H9 (cell line): Measurements from ENCODE around the gene RAD23B. TPM values are rescaled to one million over a fixed set of nuclear protein-coding genes. Genes with fewer than 3 reads are reported as not detected.

Source experiments
- DNase-seq: peaks from one replicate; pipeline ENCODE4 v3.0.0-alpha.2; 2017
- H2AFZ ChIP-seq: one replicate; pipeline ENCODE4 v1.6.1; 2013; ENCODE audit warnings: mild to moderate bottlenecking, low read length, control low read depth, moderate library complexity
- H2AK5ac ChIP-seq: 2 replicates; pipeline ENCODE4 v1.6.1; 2013; ENCODE audit warnings: low read length, control low read depth, mixed read lengths; ENCODE audit not compliant: insufficient read length
- H2BK120ac ChIP-seq: one replicate; pipeline ENCODE4 v1.6.1; 2013; ENCODE audit warnings: low read depth, mild to moderate bottlenecking, low read length, control low read depth, inconsistent platforms; ENCODE audit not compliant: poor library complexity, severe bottlenecking
- H2BK12ac ChIP-seq: 2 replicates; pipeline ENCODE4 v1.6.1; 2013; ENCODE audit warnings: low read length, control low read depth, mixed read lengths, low read depth; ENCODE audit not compliant: insufficient read length
- H2BK15ac ChIP-seq: 2 replicates; pipeline ENCODE4 v1.6.1; 2013; ENCODE audit warnings: low read depth, low read length, control low read depth
- H2BK20ac ChIP-seq: one replicate; pipeline ENCODE4 v1.6.1; 2013; ENCODE audit warnings: low read depth, mild to moderate bottlenecking, low read length, control low read depth, inconsistent platforms; ENCODE audit not compliant: poor library complexity, severe bottlenecking
- H2BK5ac ChIP-seq: 2 replicates; pipeline ENCODE4 v1.6.1; 2013; ENCODE audit warnings: low read length, control low read depth, mixed read lengths; ENCODE audit not compliant: insufficient read length
- H3K14ac ChIP-seq: 2 replicates; pipeline ENCODE4 v1.6.1; 2013; ENCODE audit warnings: low read length, control low read depth; ENCODE audit not compliant: insufficient read depth
- H3K18ac ChIP-seq: 2 replicates; pipeline ENCODE4 v1.6.1; 2013; ENCODE audit warnings: low read depth, mild to moderate bottlenecking, mixed read lengths, low read length, control low read depth; ENCODE audit not compliant: insufficient read length
- H3K23ac ChIP-seq: 2 replicates; pipeline ENCODE4 v1.6.1; 2013; ENCODE audit warnings: low read length, control low read depth, mixed read lengths, low read depth; ENCODE audit not compliant: insufficient read length
- H3K23me2 ChIP-seq: 2 replicates; pipeline ENCODE4 v1.6.1; 2013; ENCODE audit warnings: low read depth, mild to moderate bottlenecking, mixed read lengths, low read length, control low read depth; ENCODE audit not compliant: insufficient read length, poor library complexity, severe bottlenecking
- H3K27ac ChIP-seq: 2 replicates; pipeline ENCODE4 v1.5.1; 2013; ENCODE audit warnings: low read length, control low read depth, mixed read lengths, low read depth; ENCODE audit not compliant: insufficient read length
- H3K27me3 ChIP-seq: 2 replicates; pipeline ENCODE4 v1.6.1; 2013; ENCODE audit warnings: low read length, control low read depth, inconsistent platforms; ENCODE audit not compliant: insufficient read depth
- H3K4ac ChIP-seq: 2 replicates; pipeline ENCODE4 v1.6.1; 2013; ENCODE audit warnings: low read depth, mild to moderate bottlenecking, control low read depth, inconsistent platforms, low read length, moderate library complexity
- H3K4me1 ChIP-seq: 2 replicates; pipeline ENCODE4 v1.6.1; 2013; ENCODE audit warnings: low read length, control low read depth, inconsistent platforms; ENCODE audit not compliant: insufficient read depth
- H3K4me2 ChIP-seq: 2 replicates; pipeline ENCODE4 v1.6.1; 2013; ENCODE audit warnings: low read length, control low read depth, mixed read lengths; ENCODE audit not compliant: insufficient read length, insufficient read depth
- H3K56ac ChIP-seq: 2 replicates; pipeline ENCODE4 v1.6.1; 2013; ENCODE audit warnings: low read depth, mild to moderate bottlenecking, mixed read lengths, low read length, control low read depth; ENCODE audit not compliant: insufficient read length
- H3K79me1 ChIP-seq: 2 replicates; pipeline ENCODE4 v1.6.1; 2013; ENCODE audit warnings: low read depth, mild to moderate bottlenecking, moderate library complexity, low read length, control low read depth, inconsistent platforms; ENCODE audit not compliant: insufficient read depth, poor library complexity, severe bottlenecking
- H3K79me2 ChIP-seq: 2 replicates; pipeline ENCODE4 v1.6.1; 2013; ENCODE audit warnings: low read length, control low read depth, inconsistent platforms; ENCODE audit not compliant: insufficient read depth
- H3K9ac ChIP-seq: 2 replicates; pipeline ENCODE4 v1.6.1; 2013; ENCODE audit warnings: low read length, control low read depth, mixed read lengths; ENCODE audit not compliant: insufficient read length; ENCODE audit errors: extremely low read depth
- H3K9me3 ChIP-seq: one replicate; pipeline ENCODE4 v1.6.1; 2013; ENCODE audit warnings: low read depth, low read length, inconsistent platforms; ENCODE audit not compliant: control insufficient read depth
- H3T11ph ChIP-seq: one replicate; pipeline ENCODE4 v1.6.1; 2013; ENCODE audit warnings: mild to moderate bottlenecking, low read length, control low read depth, inconsistent platforms
- H4K20me1 ChIP-seq: one replicate; pipeline ENCODE4 v1.6.1; 2013; ENCODE audit not compliant: control insufficient read depth, insufficient read length, insufficient read depth
- H4K5ac ChIP-seq: 2 replicates; pipeline ENCODE4 v1.6.1; 2013; ENCODE audit warnings: low read depth, mild to moderate bottlenecking, mixed read lengths, low read length, control low read depth; ENCODE audit not compliant: insufficient read length
- H4K8ac ChIP-seq: replicated peaks from 2 replicates; pipeline ENCODE4 v1.6.1; 2013; ENCODE audit warnings: low read length, control low read depth, mixed read lengths, low read depth; ENCODE audit not compliant: insufficient read length
- H4K91ac ChIP-seq: 2 replicates; pipeline ENCODE4 v1.6.1; 2013; ENCODE audit warnings: low read depth, mild to moderate bottlenecking, moderate library complexity, mixed read lengths, low read length, control low read depth; ENCODE audit not compliant: insufficient read length
- H3K27ac Mint-ChIP-seq, 3 experiments: 2 replicates in 2 of 3; 3 replicates in 1 of 3; pipeline ENCODE4 v1.8.0; 2020 to 2021; ENCODE audit warnings: mixed read lengths in 3 of 3, mild to moderate bottlenecking in 1 of 3, moderate library complexity in 1 of 3
- H3K27me3 Mint-ChIP-seq: 2 replicates; pipeline ENCODE4 v1.8.0; 2021; ENCODE audit warnings: low read depth, mild to moderate bottlenecking, moderate library complexity, mixed read lengths
- H3K36me3 Mint-ChIP-seq, 3 experiments: 2 replicates in 2 of 3; 3 replicates in 1 of 3; pipeline ENCODE4 v1.8.0; 2020 to 2021; ENCODE audit warnings: low read depth in 3 of 3, mixed read lengths in 3 of 3; ENCODE audit not compliant: insufficient read depth in 1 of 3
- H3K4me1 Mint-ChIP-seq, 2 experiments: 2 replicates each; pipeline ENCODE4 v1.8.0; 2020; ENCODE audit warnings: mixed read lengths in 2 of 2
- H3K4me3 Mint-ChIP-seq, 2 experiments: 2 replicates in 1 of 2; 3 replicates in 1 of 2; pipeline ENCODE4 v1.8.0; 2020 to 2021; ENCODE audit warnings: mild to moderate bottlenecking in 2 of 2, mixed read lengths in 2 of 2, moderate library complexity in 1 of 2
- H3K9me3 Mint-ChIP-seq, 2 experiments: 2 replicates in 1 of 2; 3 replicates in 1 of 2; pipeline ENCODE4 v1.8.0; 2020; ENCODE audit warnings: mild to moderate bottlenecking in 2 of 2, mixed read lengths in 2 of 2, moderate library complexity in 1 of 2
- CTCF ChIP-seq: fragments of 200-600 bp; sonication (generic); conservative IDR thresholded peaks from 3 replicates; pipeline ENCODE4 v1.8.0; 2021; ENCODE audit warnings: antibody characterized with exemption, mild to moderate bottlenecking
- WGBS: extraction: QIAGEN DNeasy Blood & Tissue Kit; methylation state at CpG from one replicate; pipeline ENCODE4 v1.1.7; 2013; ENCODE audit warnings: missing lambda C conversion rate, low lambda C conversion rate, mixed read lengths; ENCODE audit not compliant: insufficient read length; ENCODE audit errors: extremely low coverage; 5-methylcytosine and 5-hydroxymethylcytosine counted together
- total RNA-seq: library from RNA; stranded (reverse); gene quantifications from 2 replicates; pipeline ENCODE4 v1.2.1, GENCODE V29; 2021

Gene RAD23B
- total RNA-seq, 1 experiment from 2014 or later, result 154 TPM

DNA sequence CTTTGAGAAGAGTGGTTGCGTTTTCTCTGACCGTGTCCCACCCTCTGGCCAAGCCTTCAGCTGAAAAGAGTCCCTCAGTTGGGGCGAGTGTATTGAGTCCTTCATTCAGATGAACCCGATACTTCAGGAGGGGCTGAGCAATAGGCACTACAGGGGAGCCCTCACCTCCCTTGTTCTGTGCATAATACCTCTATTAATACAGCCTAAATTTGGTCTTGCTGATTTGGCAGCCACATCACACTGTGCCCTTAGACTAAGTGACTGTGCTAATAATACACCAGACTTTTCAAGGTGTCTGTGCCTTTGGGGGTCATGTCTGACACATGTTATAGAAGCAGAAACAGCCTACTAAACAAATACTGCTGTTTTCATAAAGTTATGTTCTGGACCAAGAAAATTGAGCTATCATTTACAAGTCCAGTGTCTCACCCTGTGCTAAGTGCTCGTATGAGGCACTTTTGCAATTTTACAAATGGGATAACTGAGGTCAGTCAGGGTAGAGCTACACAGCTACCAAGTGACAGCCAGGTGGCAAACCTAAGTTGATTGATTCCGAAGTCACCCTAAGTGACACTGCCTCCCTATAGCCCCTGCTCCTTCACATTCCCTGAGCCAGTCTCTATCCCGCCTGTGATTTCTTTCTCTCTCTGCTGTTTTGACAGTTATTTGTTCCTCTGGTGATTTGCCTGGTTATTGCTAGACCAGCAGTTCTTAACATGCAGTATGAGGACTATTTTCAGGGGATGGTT is 56.0 kb downstream of the RAD23B start:
- Histone ChIP-seq H2BK120ac (no peak overlapping the region), H3K23ac (no peak overlapping the region), H2BK5ac (no peak overlapping the region), H3K56ac (no peak overlapping the region), H3K14ac (no peak overlapping the region), H3K9me3 (no peaks in the 10 kb centered on the region), H2BK15ac (no peak overlapping the region), H3T11ph (no peak overlapping the region), H4K5ac (no peak overlapping the region), H4K8ac (no peak overlapping the region), H3K27me3 (no peaks in the 10 kb centered on the region), H3K79me2 (no peaks in the 10 kb centered on the region), H4K91ac (no peak overlapping the region), H3K23me2 (no peaks in the 10 kb centered on the region), H3K4me1 (peaks cover 2% of the 10 kb centered on the region; the same call in 1 of the 2 replicates), H2AK5ac (no peak overlapping the region), H2AFZ (no peak overlapping the region), H2BK12ac (no peak overlapping the region), H2BK20ac (no peak overlapping the region), H3K4me2 (no peak overlapping the region), H3K18ac (no peak overlapping the region), H3K4ac (no peak overlapping the region), H3K79me1 (no peaks in the 10 kb centered on the region), H4K20me1 (no peaks in the 10 kb centered on the region), H3K9ac (no peak overlapping the region), H3K27ac (no peak overlapping the region)
- no peak for TF ChIP-seq CTCF
- Mint-ChIP-seq H3K27ac (peak overlapping the region; percentile 5 to 30 (median 27); a peak in 2 of 7 replicates), H3K27me3 (no peaks in the 10 kb centered on the region), H3K36me3 (peaks cover 0 to 27% (median 9%) of the 10 kb centered on the region in 3 experiments; a peak in 5 of 7 replicates), H3K4me1 (peaks cover 2 to 3% of the 10 kb centered on the region in 2 experiments; a peak in 2 of 4 replicates), H3K4me3 (no peak overlapping the region), H3K9me3 (no peaks in the 10 kb centered on the region)
- no peak for DNase-seq
- no CpG with 5 or more reads among the region's 7 CpGs for WGBS
